ENCODE results near the gene KRTAP12-3.

GRCh38 chr21:44617071-44617501 lies 40.6 kb upstream of the KRTAP12-3 start:
- TF ChIP-seq CTCF (conservative IDR thresholded peaks at IDR 0.05; ENCODE audit: low read length) (no peak), EZH2phosphoT487 (IDR thresholded peaks at IDR 0.05; ENCODE audit: borderline replicate concordance, low read depth, low read length) (no peak)

Measured in OCI-LY7 (cell line).